RKO (cell line): ENCODE data around the gene LGR4.
"Not testable (repeated sequence)": the region's sequence is repeated elsewhere in the genome, so short reads cannot be mapped to it uniquely, and the experiment has no call there.

Experiments
- DNase-seq: peaks from one replicate; pipeline ENCODE4 v3.0.0-alpha.2; 2016; ENCODE audit warnings: low spot score

Gene LGR4

GRCh38 chr11:27456795-27457329, 15.7 kb downstream of the LGR4 start:
- no peak for DNase-seq

- DNase-seq: no peak
Observed at GRCh38 chr11:27456140-27456794, 16.3 kb downstream of the LGR4 start.

DNA sequence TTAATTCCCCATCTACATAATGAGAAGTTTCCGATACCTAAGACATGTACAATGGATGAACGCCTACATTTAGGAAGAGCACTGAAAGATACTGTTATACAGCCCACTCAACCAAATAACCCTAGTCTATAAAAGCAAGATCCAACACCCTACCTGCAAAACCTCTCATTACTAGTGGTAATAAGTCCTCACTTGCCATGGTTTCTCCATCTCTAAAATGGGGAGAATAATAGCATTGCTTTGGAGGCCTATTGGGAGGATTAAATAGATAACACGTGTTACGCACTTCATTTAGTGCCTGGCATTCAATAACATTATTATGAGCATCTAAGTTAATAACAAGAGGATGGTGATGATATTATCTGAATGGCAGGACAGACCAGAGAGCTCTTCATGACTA, 16.9 kb downstream of the LGR4 start:
- DNase-seq: no peak

- no peak for DNase-seq
Observed at GRCh38 chr11:27453701-27454100, 18.9 kb downstream of the LGR4 start.

- no peak for DNase-seq
Observed at GRCh38 chr11:27452147-27452546, 20.4 kb downstream of the LGR4 start.

GRCh38 chr11:27451244-27451965, 21.2 kb downstream of the LGR4 start:
- no peak for DNase-seq

DNA sequence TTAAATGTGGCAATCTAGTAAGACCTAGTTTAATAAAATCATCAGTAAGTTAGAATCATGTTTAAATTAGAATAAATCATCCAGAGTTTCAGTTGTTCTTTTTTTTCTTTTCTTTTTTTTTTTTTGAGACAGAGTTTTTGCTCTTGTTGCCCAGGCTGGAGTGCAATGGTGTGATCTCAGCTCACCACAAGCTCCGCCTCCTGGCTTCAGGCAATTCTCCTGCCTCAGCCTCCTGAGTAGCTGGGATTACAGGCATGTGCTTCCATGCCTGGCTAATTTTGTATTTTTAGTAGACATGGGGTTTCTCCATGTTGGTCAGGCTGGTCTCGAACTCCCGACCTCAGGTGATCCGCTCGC, 24.4 kb downstream of the LGR4 start:
- DNase-seq: not testable (repeated sequence)

DNA sequence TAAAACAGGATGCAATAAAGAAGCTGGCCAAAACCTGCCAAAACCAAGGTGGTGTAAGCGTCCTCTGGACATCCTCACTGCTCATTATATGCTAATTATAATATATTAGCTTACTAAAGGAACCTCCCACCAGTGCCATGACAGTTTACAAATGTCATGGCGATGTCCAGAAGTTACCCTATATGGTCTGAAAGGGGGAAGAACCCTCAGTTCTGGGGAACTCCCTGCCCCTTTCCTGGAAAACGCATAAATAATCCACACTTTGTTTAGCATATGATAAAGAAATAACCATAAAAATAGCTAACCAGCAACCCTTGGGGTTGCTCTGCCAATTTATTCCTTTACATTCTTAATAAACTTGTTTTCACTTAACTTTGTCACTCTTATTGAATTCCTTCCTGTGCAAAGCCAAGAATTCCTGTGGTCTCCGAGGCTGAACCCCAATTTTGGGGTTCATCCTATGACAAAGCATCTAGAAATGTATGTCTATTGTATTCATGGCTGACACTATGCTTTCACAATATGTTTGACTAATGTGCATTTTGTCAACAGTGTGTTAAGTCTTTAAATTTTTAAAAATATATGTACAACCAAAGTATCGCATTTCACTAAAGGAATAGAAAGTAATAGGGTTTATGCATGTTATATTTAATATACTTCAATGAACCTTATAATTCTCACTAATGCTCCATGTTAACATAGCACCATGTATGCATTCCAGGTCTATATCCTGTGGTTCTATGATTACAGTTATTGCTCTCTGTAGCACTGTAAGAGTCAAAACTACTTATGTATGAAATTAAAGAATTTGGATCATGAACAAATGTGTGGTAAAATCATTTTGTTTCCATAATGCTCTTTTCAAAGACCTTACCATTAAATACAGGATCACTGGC, 25.1 kb downstream of the LGR4 start:
- DNase-seq: no peak

DNA sequence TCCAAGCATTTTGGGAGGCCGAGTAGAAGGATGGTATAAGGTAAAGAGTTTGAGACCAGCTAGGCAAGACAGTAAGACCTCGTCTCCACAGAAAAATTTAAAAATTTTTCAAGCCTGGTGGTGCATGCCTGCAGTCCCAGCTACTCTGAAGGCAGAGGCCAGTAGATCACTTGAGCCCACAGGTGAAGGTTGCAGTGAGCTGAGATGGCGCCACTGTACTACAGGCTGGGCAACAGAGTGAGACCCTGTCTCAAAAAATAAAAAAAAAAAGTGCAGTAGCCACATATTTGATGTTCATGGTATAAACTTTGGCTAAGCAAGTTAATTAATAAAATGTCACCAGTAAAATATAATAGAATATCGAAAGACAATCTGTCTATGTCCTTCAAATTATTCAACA, 27.0 kb downstream of the LGR4 start:
- no peak for DNase-seq

GRCh38 chr11:27444801-27445215, 27.8 kb downstream of the LGR4 start:
- no peak for DNase-seq

DNA sequence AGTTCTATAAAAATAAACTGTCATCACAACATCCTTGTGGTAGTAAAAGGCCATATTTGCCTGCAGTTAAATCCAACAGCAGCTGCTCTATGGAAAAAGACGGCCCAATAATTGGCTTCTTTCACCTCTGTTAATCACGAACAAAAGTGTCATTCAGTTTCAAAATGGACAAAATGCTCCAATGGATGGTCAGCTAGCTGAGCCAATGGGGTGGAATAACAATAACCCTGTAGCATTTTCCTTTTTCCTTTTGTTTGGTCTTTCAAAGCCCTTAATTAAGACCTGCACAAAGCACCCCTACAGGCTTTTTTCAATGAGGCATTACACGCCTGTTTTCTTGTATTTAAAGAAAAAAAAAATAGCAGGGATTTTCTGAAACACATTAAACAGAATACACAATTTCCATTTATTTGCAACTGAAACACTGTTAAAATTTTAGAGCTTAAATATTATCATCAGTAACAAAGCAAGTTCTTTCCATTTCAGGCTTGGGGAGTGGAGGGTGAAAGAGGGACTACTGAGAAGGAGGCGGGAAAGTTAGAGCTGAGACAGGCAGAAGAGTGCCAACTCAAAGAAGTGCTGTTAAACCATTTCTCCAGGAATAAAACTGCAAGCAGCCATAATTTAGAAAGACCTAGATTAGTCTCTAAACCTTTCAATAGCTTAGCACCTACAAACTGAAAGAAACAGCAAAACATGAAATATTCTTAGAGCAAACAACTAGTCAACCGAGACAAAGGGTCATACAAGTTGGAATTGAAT, 28.7 kb downstream of the LGR4 start:
- no peak for DNase-seq

DNA sequence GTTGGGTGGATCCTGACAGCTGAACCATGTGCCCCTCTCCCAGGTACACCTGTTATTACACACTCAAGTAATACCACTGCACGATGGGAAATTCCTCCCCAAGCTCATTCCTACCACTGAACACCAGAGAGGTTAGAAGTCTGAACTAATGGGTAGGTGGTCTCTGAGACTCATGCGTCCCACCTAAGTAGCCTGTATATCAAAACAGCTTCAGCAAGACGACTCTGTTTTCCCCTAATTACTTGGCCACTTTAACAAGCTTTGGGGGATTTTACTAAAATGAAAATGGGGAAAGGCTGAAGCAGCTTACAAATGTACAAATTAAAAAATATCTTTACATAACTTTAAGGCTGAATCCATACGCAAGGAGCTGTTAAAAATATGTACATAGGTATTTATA, 29.4 kb downstream of the LGR4 start:
- DNase-seq: no peak

GRCh38 chr11:27440090-27440489, 32.5 kb downstream of the LGR4 start:
- DNase-seq: no peak

- no peak for DNase-seq
Observed at GRCh38 chr11:27438595-27438981, 34.0 kb downstream of the LGR4 start.

GRCh38 chr11:27437829-27438594, 34.6 kb downstream of the LGR4 start:
- DNase-seq: no peak

- DNase-seq: no peak
Observed at GRCh38 chr11:27436916-27437315, 35.7 kb downstream of the LGR4 start.

GRCh38 chr11:27433742-27434141, 38.8 kb downstream of the LGR4 start:
- DNase-seq: no peak

DNA sequence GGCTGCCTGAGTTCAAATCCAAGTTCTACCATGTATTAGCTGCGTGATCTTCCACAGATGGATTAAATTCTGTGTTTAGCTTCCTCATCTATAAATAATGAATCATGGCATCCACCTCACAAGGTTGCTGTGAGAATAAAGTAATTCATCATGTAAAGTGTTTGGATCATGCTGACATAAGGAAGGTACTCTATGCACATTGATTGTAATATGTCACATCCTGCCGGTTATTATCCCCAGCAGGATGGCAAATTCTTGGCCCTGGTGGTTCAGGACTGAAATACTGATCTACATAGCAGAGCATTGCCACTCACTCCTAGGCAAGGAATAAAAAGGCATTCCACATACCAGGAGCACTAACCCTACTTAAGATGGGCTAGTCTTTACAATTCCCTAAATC, 40.8 kb downstream of the LGR4 start:
- DNase-seq: no peak

DNA sequence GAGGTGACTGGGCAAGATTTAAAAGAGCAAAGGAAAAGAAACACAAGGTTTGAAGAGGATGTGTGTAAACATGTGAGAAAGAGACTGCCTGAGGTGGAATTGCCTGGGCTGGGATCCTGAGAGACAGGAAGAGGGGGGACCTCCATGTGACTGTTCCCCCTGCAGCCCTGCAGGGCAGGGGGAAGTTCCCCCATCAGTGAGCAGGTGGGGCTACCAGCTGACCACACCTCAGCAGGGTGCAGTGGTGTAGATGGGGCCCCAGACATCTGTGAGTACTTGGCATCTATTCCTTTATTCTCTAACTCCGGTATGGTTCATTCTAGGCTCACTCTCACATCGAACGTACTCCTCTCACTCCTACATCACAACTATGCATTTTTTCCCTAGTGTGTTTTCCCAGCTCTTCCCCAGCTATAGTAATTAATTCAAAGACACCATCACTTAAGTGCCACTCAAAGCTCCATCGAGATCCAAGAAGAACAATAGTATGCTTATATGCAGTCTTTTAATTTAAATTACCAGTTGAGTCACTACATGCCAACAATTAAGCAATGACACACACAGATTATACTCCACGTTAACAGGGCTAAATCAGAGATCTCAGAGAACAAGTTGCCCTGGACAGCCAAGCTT, 42.7 kb downstream of the LGR4 start:
- no peak for DNase-seq

GRCh38 chr11:27427183-27427980, 45.2 kb downstream of the LGR4 start:
- no peak for DNase-seq
